ENCODE data around the gene KSR2. TPM values are rescaled to one million over a fixed set of nuclear protein-coding genes. Genes with fewer than 3 reads are reported as not detected.
"Not testable (repeated sequence)": the region's sequence is repeated elsewhere in the genome, so short reads cannot be mapped to it uniquely, and the experiment has no call there.

The KSR2 gene
- total RNA-seq, 1 experiment from 2014 or later, result not detected

GRCh38 chr12:117733549-117733805 lies 235.3 kb downstream of the KSR2 start:
- BruUV-seq (replicated peaks), result no TSS peak
- Histone ChIP-seq H3K4me3 (ENCODE audit: low read depth, low read length, poor library complexity, severe bottlenecking) (no peak overlapping the region), H3K27me3 (replicated peaks; ENCODE audit: insufficient read depth, low read depth, low read length, poor library complexity) (peaks cover 3% of the 10 kb centered on the region), H3K36me3 (ENCODE audit: insufficient read depth, low read length, poor library complexity, severe bottlenecking) (no peaks in the 10 kb centered on the region), H3K9me3 (ENCODE audit: low read depth, low read length, poor library complexity, severe bottlenecking) (no peaks in the 10 kb centered on the region), H3K4me1 (ENCODE audit: insufficient read depth, low read length, poor library complexity, severe bottlenecking) (no peaks in the 10 kb centered on the region), H3K27ac (ENCODE audit: low read depth, low read length, poor library complexity, severe bottlenecking) (no peak overlapping the region)
- intact Hi-C loops (cut with micrococcal nuclease; ENCODE audit: unreplicated experiment), result no loop called here
- ChIA-PET CTCF (no interaction called here), POLR2A (ENCODE audit: low non-redundant PET) (no interaction called here)
- no peak for TF ChIP-seq EZH2 (IDR thresholded peaks at IDR 0.05; ENCODE audit: borderline replicate concordance, low read depth, low read length, poor library complexity, severe bottlenecking)
- TF ChIP-seq CTCF (conservative IDR thresholded peaks at IDR 0.05; ENCODE audit: low read depth, low read length), result no peak
- DNase-seq (ENCODE audit: low spot score), result no peak

GRCh38 chr12:117732761-117733548 lies 235.8 kb downstream of the KSR2 start:
- CTCF ChIA-PET, result no interaction called here
- Histone ChIP-seq H3K27me3 (replicated peaks; ENCODE audit: insufficient read depth, low read depth, low read length, poor library complexity) (peaks cover 8% of the 10 kb centered on the region), H3K9me3 (ENCODE audit: low read depth, low read length, poor library complexity, severe bottlenecking) (no peaks in the 10 kb centered on the region), H3K4me1 (ENCODE audit: insufficient read depth, low read length, poor library complexity, severe bottlenecking) (no peaks in the 10 kb centered on the region), H3K36me3 (ENCODE audit: insufficient read depth, low read length, poor library complexity, severe bottlenecking) (no peaks in the 10 kb centered on the region), H3K4me3 (ENCODE audit: low read depth, low read length, poor library complexity, severe bottlenecking) (no peak overlapping the region), H3K27ac (ENCODE audit: low read depth, low read length, poor library complexity, severe bottlenecking) (no peak overlapping the region)
- POLR2A ChIA-PET (ENCODE audit: low non-redundant PET), result no interaction called here
- no peak for DNase-seq (ENCODE audit: low spot score)
- BruUV-seq (replicated peaks), result no TSS peak
- no peak for TF ChIP-seq CTCF (conservative IDR thresholded peaks at IDR 0.05; ENCODE audit: low read depth, low read length)
- TF ChIP-seq EZH2 (IDR thresholded peaks at IDR 0.05; ENCODE audit: borderline replicate concordance, low read depth, low read length, poor library complexity, severe bottlenecking), result no peak
- intact Hi-C loops (cut with micrococcal nuclease; ENCODE audit: unreplicated experiment), result no loop called here

- H3K27ac ChIP-seq (ENCODE audit: low read depth, low read length, poor library complexity, severe bottlenecking); CTCF ChIA-PET; BruUV-seq (replicated peaks); H3K4me1 ChIP-seq (ENCODE audit: insufficient read depth, low read length, poor library complexity, severe bottlenecking); POLR2A ChIA-PET (ENCODE audit: low non-redundant PET); H3K36me3 ChIP-seq (ENCODE audit: insufficient read depth, low read length, poor library complexity, severe bottlenecking); intact Hi-C loops (cut with micrococcal nuclease; ENCODE audit: unreplicated experiment); H3K9me3 ChIP-seq (ENCODE audit: low read depth, low read length, poor library complexity, severe bottlenecking); H3K4me3 ChIP-seq (ENCODE audit: low read depth, low read length, poor library complexity, severe bottlenecking); DNase-seq (ENCODE audit: low spot score): not testable (repeated sequence)
- H3K27me3 ChIP-seq (replicated peaks; ENCODE audit: insufficient read depth, low read depth, low read length, poor library complexity), result peaks cover 23% of the 10 kb centered on the region
Measured at GRCh38 chr12:117731131-117731530, 237.7 kb downstream of the KSR2 start.

- CTCF ChIA-PET, result no interaction called here
- intact Hi-C loops (cut with micrococcal nuclease; ENCODE audit: unreplicated experiment), result no loop called here
Measured at GRCh38 chr12:117727301-117727700, 241.5 kb downstream of the KSR2 start.

More at GRCh38 chr12:117727301-117727700, 241.5 kb downstream of the KSR2 start:
- no TSS peak for BruUV-seq (replicated peaks)
- H3K4me1 ChIP-seq (ENCODE audit: insufficient read depth, low read length, poor library complexity, severe bottlenecking), result no peaks in the 10 kb centered on the region
- no peaks in the 10 kb centered on the region for H3K9me3 ChIP-seq (ENCODE audit: low read depth, low read length, poor library complexity, severe bottlenecking)
- H3K36me3 ChIP-seq (ENCODE audit: insufficient read depth, low read length, poor library complexity, severe bottlenecking), result no peaks in the 10 kb centered on the region
- no peak for TF ChIP-seq CTCF (conservative IDR thresholded peaks at IDR 0.05; ENCODE audit: low read depth, low read length)
- TF ChIP-seq EZH2 (IDR thresholded peaks at IDR 0.05; ENCODE audit: borderline replicate concordance, low read depth, low read length, poor library complexity, severe bottlenecking), result no peak
- peaks cover 24% of the 10 kb centered on the region for H3K27me3 ChIP-seq (replicated peaks; ENCODE audit: insufficient read depth, low read depth, low read length, poor library complexity)
- no peak for DNase-seq (ENCODE audit: low spot score)
- H3K27ac ChIP-seq (ENCODE audit: low read depth, low read length, poor library complexity, severe bottlenecking), result no peak overlapping the region
- POLR2A ChIA-PET (ENCODE audit: low non-redundant PET), result no interaction called here
- H3K4me3 ChIP-seq (ENCODE audit: low read depth, low read length, poor library complexity, severe bottlenecking), result no peak overlapping the region

Measured in A673 (cell line).